A549 (cell line): ENCODE data around the gene WDR48.

Experiments
- BHLHE40 ChIP-seq: IDR thresholded peaks from 2 replicates; pipeline ENCODE4 v1.6.1; 2012; ENCODE audit warnings: low read depth, low read length, inconsistent platforms
- CEBPB ChIP-seq, 2 experiments: fragments of >200 bp in 1 of 2; sonication (Bioruptor Twin) in 1 of 2; formaldehyde crosslinking in 1 of 2; IDR thresholded peaks; 2 replicates each; pipeline ENCODE4 v1.6.1; 2012 to 2016
- ESRRA ChIP-seq: fragments of 150-350 bp; IDR thresholded peaks from 2 replicates; pipeline ENCODE4 v1.6.1; 2014; ENCODE audit warnings: mild to moderate bottlenecking, low read length, borderline replicate concordance
- JUN ChIP-seq, 2 experiments: fragments of >200 bp; sonication (Bioruptor Twin); formaldehyde crosslinking; IDR thresholded peaks; 2 replicates in 1 of 2; 3 replicates in 1 of 2; pipeline ENCODE4 v1.6.1; 2016 to 2017
- KDM5A ChIP-seq: fragments of 200-600 bp; sonication (generic); IDR thresholded peaks from 2 replicates; pipeline ENCODE4 v1.6.1; 2016; ENCODE audit warnings: antibody characterized with exemption, mild to moderate bottlenecking
- RAD21 ChIP-seq, 2 experiments: fragments of >200 bp in 1 of 2; sonication (Bioruptor Twin) in 1 of 2; formaldehyde crosslinking in 1 of 2; IDR thresholded peaks in 1 of 2; conservative IDR thresholded peaks in 1 of 2; 2 replicates in 1 of 2; 3 replicates in 1 of 2; pipeline ENCODE4 v1.6.1; 2012 to 2018; ENCODE audit warnings: inconsistent platforms in 1 of 2
- TF ChIP-seq, protein P1 (sequence below): fragments of >200 bp; sonication (Bioruptor Twin); formaldehyde crosslinking; IDR thresholded peaks from 3 replicates; pipeline ENCODE4 v1.5.1; 2016

DNA sequence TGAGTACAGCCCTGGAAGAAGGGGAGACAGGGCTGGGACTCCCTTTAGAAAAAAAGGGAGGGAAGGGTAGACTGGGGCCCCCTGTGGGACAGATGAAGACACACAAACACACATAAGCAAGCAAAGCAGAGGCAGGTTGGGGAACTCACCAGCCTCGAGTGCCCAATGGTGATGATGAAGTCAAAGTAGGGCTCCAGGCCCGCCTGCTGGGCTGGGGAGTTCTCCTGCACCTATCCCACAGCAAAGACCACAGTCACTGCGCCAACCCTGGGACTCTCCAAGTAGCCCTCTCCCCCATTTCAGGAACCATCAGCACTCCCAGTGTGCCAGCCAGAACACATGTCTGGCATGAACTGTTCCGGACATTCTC is 51.5 kb downstream of the WDR48 start:
- TF ChIP-seq RAD21 (conservative IDR thresholded peaks at IDR 0.05 in 1 of 2, IDR thresholded peaks at IDR 0.05 in 1 of 2) (no peak), KDM5A (no peak), JUN (IDR thresholded peaks at IDR 0.05) (no peak), ESRRA (no peak), CEBPB (IDR thresholded peaks at IDR 0.05) (no peak), BHLHE40 (no peak)
- TF ChIP-seq, protein P1, sequence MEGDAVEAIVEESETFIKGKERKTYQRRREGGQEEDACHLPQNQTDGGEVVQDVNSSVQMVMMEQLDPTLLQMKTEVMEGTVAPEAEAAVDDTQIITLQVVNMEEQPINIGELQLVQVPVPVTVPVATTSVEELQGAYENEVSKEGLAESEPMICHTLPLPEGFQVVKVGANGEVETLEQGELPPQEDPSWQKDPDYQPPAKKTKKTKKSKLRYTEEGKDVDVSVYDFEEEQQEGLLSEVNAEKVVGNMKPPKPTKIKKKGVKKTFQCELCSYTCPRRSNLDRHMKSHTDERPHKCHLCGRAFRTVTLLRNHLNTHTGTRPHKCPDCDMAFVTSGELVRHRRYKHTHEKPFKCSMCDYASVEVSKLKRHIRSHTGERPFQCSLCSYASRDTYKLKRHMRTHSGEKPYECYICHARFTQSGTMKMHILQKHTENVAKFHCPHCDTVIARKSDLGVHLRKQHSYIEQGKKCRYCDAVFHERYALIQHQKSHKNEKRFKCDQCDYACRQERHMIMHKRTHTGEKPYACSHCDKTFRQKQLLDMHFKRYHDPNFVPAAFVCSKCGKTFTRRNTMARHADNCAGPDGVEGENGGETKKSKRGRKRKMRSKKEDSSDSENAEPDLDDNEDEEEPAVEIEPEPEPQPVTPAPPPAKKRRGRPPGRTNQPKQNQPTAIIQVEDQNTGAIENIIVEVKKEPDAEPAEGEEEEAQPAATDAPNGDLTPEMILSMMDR, result no peak
